Fibroblast of lung (primary cell): ENCODE measurements around the gene AOAH. TPM values are rescaled to one million over a fixed set of nuclear protein-coding genes. Genes with fewer than 3 reads are reported as not detected.
"Not testable (repeated sequence)": the region's sequence is repeated elsewhere in the genome, so short reads cannot be mapped to it uniquely, and the experiment has no call there.

Source experiments
- DNase-seq, 2 donors: peaks; one replicate each; pipeline versions ENCODE4 v3.0.0 to v3.0.0-alpha.2; 2010; ENCODE audit warnings: low read depth in 2 of 2
- H2AFZ ChIP-seq: 2 replicates; pipeline ENCODE4 v1.5.1; 2012; ENCODE audit warnings: low read length, control low read depth, inconsistent platforms
- H3K27ac ChIP-seq: 2 replicates; pipeline ENCODE4 v1.5.1; 2011; ENCODE audit warnings: low read length, control low read depth; ENCODE audit not compliant: insufficient read depth
- H3K27me3 ChIP-seq: 2 replicates; pipeline ENCODE4 v1.5.1; 2011; ENCODE audit warnings: mild to moderate bottlenecking, low read length; ENCODE audit not compliant: control insufficient read depth, insufficient read depth
- H3K36me3 ChIP-seq: 2 replicates; pipeline ENCODE4 v1.5.1; 2011; ENCODE audit warnings: low read length; ENCODE audit not compliant: control insufficient read depth, insufficient read depth
- H3K4me1 ChIP-seq: 2 replicates; pipeline ENCODE4 v1.5.1; 2011; ENCODE audit warnings: low read length; ENCODE audit not compliant: control insufficient read depth, insufficient read depth; ENCODE audit errors: extremely low read depth
- H3K4me2 ChIP-seq: 2 replicates; pipeline ENCODE4 v1.5.1; 2011; ENCODE audit warnings: low read length, control low read depth; ENCODE audit not compliant: insufficient read depth; ENCODE audit errors: extremely low read depth
- H3K4me3 ChIP-seq, 4 experiments: fragments of 200-600 bp in 1 of 4; sonication (generic) in 1 of 4; replicated peaks in 1 of 4; 2 replicates each; pipeline ENCODE4 v1.5.1; 2011 to 2016; ENCODE audit warnings: low read length in 4 of 4, low read depth in 3 of 4, mild to moderate bottlenecking in 3 of 4, control low read depth in 2 of 4, inconsistent platforms in 1 of 4, mixed read lengths in 1 of 4; ENCODE audit not compliant: insufficient read depth in 1 of 4; ENCODE audit errors: control extremely low read depth in 1 of 4
- H3K79me2 ChIP-seq: 2 replicates; pipeline ENCODE4 v1.5.1; 2012; ENCODE audit warnings: mild to moderate bottlenecking, low read length, inconsistent platforms; ENCODE audit not compliant: control insufficient read depth, insufficient read depth
- H3K9ac ChIP-seq: 2 replicates; pipeline ENCODE4 v1.5.1; 2011; ENCODE audit warnings: mild to moderate bottlenecking, low read length, control low read depth; ENCODE audit not compliant: insufficient read depth
- H3K9me3 ChIP-seq: 2 replicates; pipeline ENCODE4 v1.5.1; 2012; ENCODE audit warnings: low read depth, low read length; ENCODE audit not compliant: control insufficient read depth, insufficient read depth
- H4K20me1 ChIP-seq: 2 replicates; pipeline ENCODE4 v1.5.1; 2011; ENCODE audit warnings: low read length; ENCODE audit not compliant: control insufficient read depth, insufficient read depth; ENCODE audit errors: extremely low read depth
- EZH2 ChIP-seq: IDR thresholded peaks from 2 replicates; pipeline ENCODE4 v1.5.1; 2012; ENCODE audit warnings: low read length, control low read depth, mild to moderate bottlenecking; ENCODE audit errors: missing control alignments
- polyA plus RNA-seq, 2 donors: library from polyadenylated mRNA; depleted of rRNA in 1 of 2; stranded (reverse) in 1 of 2; unstranded in 1 of 2; fragments of >200 nt; gene quantifications; 2 replicates each; pipeline ENCODE4 v1.2.1, GENCODE V29; 2011 to 2012; ENCODE audit warnings: missing spikeins in 1 of 2
- total RNA-seq: library from RNA; depleted of rRNA; stranded (reverse); fragments of >200 nt; gene quantifications from 2 replicates; pipeline ENCODE4 v1.2.1, GENCODE V29; 2014
- TF ChIP-seq, protein P1 (sequence below), 2 donors: IDR thresholded peaks in 1 of 2; conservative IDR thresholded peaks in 1 of 2; 1 replicate in 1 of 2; 2 replicates in 1 of 2; pipeline ENCODE4 v1.5.1; 2011 to 2012; ENCODE audit warnings: low read length in 2 of 2, control low read depth in 1 of 2, inconsistent platforms in 1 of 2, low read depth in 1 of 2, mild to moderate bottlenecking in 1 of 2

Gene AOAH
- total and polyA plus RNA-seq, 2 donors (not counting 1 experiment from before 2014, with no cell fraction given), result not detected

- no peaks in the 10 kb centered on the region for H3K36me3 ChIP-seq
- H3K4me2 ChIP-seq, result no peak overlapping the region
- no peak overlapping the region for H3K4me3 ChIP-seq
- TF ChIP-seq, protein P1, sequence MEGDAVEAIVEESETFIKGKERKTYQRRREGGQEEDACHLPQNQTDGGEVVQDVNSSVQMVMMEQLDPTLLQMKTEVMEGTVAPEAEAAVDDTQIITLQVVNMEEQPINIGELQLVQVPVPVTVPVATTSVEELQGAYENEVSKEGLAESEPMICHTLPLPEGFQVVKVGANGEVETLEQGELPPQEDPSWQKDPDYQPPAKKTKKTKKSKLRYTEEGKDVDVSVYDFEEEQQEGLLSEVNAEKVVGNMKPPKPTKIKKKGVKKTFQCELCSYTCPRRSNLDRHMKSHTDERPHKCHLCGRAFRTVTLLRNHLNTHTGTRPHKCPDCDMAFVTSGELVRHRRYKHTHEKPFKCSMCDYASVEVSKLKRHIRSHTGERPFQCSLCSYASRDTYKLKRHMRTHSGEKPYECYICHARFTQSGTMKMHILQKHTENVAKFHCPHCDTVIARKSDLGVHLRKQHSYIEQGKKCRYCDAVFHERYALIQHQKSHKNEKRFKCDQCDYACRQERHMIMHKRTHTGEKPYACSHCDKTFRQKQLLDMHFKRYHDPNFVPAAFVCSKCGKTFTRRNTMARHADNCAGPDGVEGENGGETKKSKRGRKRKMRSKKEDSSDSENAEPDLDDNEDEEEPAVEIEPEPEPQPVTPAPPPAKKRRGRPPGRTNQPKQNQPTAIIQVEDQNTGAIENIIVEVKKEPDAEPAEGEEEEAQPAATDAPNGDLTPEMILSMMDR (conservative IDR thresholded peaks at IDR 0.05 in 1 of 2, IDR thresholded peaks at IDR 0.05 in 1 of 2; ENCODE audit: low read depth in 1 of 2, low read length in 2 of 2), result no peak
- TF ChIP-seq EZH2, result no peak
- no peaks in the 10 kb centered on the region for H3K79me2 ChIP-seq
- no peaks in the 10 kb centered on the region for H3K9me3 ChIP-seq
- no peak overlapping the region for H3K9ac ChIP-seq
- H2AFZ ChIP-seq, result no peak overlapping the region
- no peaks in the 10 kb centered on the region for H4K20me1 ChIP-seq
- no peaks in the 10 kb centered on the region for H3K27me3 ChIP-seq
- no peak overlapping the region for H3K27ac ChIP-seq
- H3K4me1 ChIP-seq, result no peaks in the 10 kb centered on the region
- DNase-seq, result peak in 1 of 2 donors; percentile 39
Measured at GRCh38 chr7:36496576-36496975, 227.7 kb downstream of the AOAH start.

- Histone ChIP-seq H4K20me1 (no peaks in the 10 kb centered on the region), H2AFZ (no peak overlapping the region), H3K9ac (no peak overlapping the region), H3K4me1 (no peaks in the 10 kb centered on the region), H3K27ac (no peak overlapping the region), H3K27me3 (peaks cover 4% of the 10 kb centered on the region), H3K36me3 (no peaks in the 10 kb centered on the region), H3K4me2 (no peak overlapping the region), H3K79me2 (no peaks in the 10 kb centered on the region), H3K9me3 (no peaks in the 10 kb centered on the region), H3K4me3 (no peak overlapping the region)
- TF ChIP-seq, protein P1 (conservative IDR thresholded peaks at IDR 0.05 in 1 of 2, IDR thresholded peaks at IDR 0.05 in 1 of 2; ENCODE audit: low read depth in 1 of 2, low read length in 2 of 2), result no peak
- TF ChIP-seq EZH2, result no peak
- DNase-seq, result no peak
Measured at GRCh38 chr7:36491317-36491716, 233.0 kb downstream of the AOAH start.

DNA sequence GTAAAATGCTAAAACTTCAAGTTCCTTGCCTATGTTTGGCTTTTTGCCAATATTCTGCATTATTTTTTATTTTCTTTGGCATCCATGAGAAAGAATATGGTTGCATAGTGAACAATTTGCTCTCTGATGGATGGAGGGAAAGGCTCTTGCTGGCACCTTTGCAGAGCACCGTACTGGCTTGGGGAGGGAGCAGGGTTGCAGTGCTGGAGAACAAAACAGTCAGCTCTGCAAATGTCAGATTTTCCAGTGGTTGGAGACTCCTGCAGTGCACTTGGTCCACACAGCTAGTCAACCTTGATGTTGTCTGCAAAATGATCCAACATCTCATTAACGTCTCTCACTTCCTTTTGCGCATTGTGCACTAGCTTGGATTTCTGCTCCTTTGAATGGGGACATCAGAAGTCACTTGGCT is 233.9 kb downstream of the AOAH start:
- Histone ChIP-seq H3K9me3 (no peaks in the 10 kb centered on the region), H3K4me2 (no peak overlapping the region), H3K27ac (no peak overlapping the region), H3K79me2 (no peaks in the 10 kb centered on the region), H3K4me1 (no peaks in the 10 kb centered on the region), H4K20me1 (no peaks in the 10 kb centered on the region), H2AFZ (no peak overlapping the region), H3K4me3 (no peak overlapping the region), H3K27me3 (peaks cover 4% of the 10 kb centered on the region), H3K9ac (no peak overlapping the region), H3K36me3 (no peaks in the 10 kb centered on the region)
- DNase-seq, result peak; percentile 21 to 52
- no peak for TF ChIP-seq EZH2
- TF ChIP-seq, protein P1 (conservative IDR thresholded peaks at IDR 0.05 in 1 of 2, IDR thresholded peaks at IDR 0.05 in 1 of 2; ENCODE audit: low read depth in 1 of 2, low read length in 2 of 2), result no peak

GRCh38 chr7:36488672-36489071 is 235.6 kb downstream of the AOAH start:
- H3K27me3 ChIP-seq, H4K20me1 ChIP-seq, H3K79me2 ChIP-seq, DNase-seq, H2AFZ ChIP-seq, H3K4me1 ChIP-seq, H3K36me3 ChIP-seq, H3K9me3 ChIP-seq, H3K4me3 ChIP-seq, H3K27ac ChIP-seq, H3K9ac ChIP-seq, H3K4me2 ChIP-seq: not testable (repeated sequence)
